ENCODE measurements around the gene TCF7L2.
"Not testable (repeated sequence)": the region's sequence is repeated elsewhere in the genome, so short reads cannot be mapped to it uniquely, and the experiment has no call there.

TCF7L2 gene

GRCh38 chr10:113103131-113103840, 153.2 kb downstream of the TCF7L2 start:
- no peak for DNase-seq (ENCODE audit: low spot score)
- in situ Hi-C loops (cut with MboI; ENCODE audit: low pct_unique_long_range_greater_than_20kb, low sequenced_read_pairs, unreplicated experiment), result no loop called here
- no peak for TF ChIP-seq CTCF (IDR thresholded peaks at IDR 0.05; ENCODE audit: extremely low read depth, insufficient read depth, missing control alignments)

GRCh38 chr10:113104047-113104446, 154.0 kb downstream of the TCF7L2 start:
- no peak for TF ChIP-seq CTCF (IDR thresholded peaks at IDR 0.05; ENCODE audit: extremely low read depth, insufficient read depth, missing control alignments)
- in situ Hi-C loops (cut with MboI; ENCODE audit: low pct_unique_long_range_greater_than_20kb, low sequenced_read_pairs, unreplicated experiment), result no loop called here
- no peak for DNase-seq (ENCODE audit: low spot score)

GRCh38 chr10:113108194-113108835, 158.3 kb downstream of the TCF7L2 start:
- in situ Hi-C loops (cut with MboI; ENCODE audit: low pct_unique_long_range_greater_than_20kb, low sequenced_read_pairs, unreplicated experiment), result no loop called here
- TF ChIP-seq CTCF (IDR thresholded peaks at IDR 0.05; ENCODE audit: extremely low read depth, insufficient read depth, missing control alignments), result peak; percentile 57
- peak; percentile 13 for DNase-seq (ENCODE audit: low spot score)

GRCh38 chr10:113108948-113109347, 158.9 kb downstream of the TCF7L2 start:
- in situ Hi-C loops (cut with MboI; ENCODE audit: low pct_unique_long_range_greater_than_20kb, low sequenced_read_pairs, unreplicated experiment), result no loop called here
- DNase-seq (ENCODE audit: low spot score), result no peak
- no peak for TF ChIP-seq CTCF (IDR thresholded peaks at IDR 0.05; ENCODE audit: extremely low read depth, insufficient read depth, missing control alignments)

- DNase-seq (ENCODE audit: low spot score); in situ Hi-C loops (cut with MboI; ENCODE audit: low pct_unique_long_range_greater_than_20kb, low sequenced_read_pairs, unreplicated experiment): not testable (repeated sequence)
Measured at GRCh38 chr10:113109482-113109881, 159.4 kb downstream of the TCF7L2 start.

- DNase-seq (ENCODE audit: low spot score), result no peak
- no peak for TF ChIP-seq CTCF (IDR thresholded peaks at IDR 0.05; ENCODE audit: extremely low read depth, insufficient read depth, missing control alignments)
- in situ Hi-C loops (cut with MboI; ENCODE audit: low pct_unique_long_range_greater_than_20kb, low sequenced_read_pairs, unreplicated experiment), result no loop called here
Measured at GRCh38 chr10:113111260-113111659, 161.2 kb downstream of the TCF7L2 start.

All from GM13977 (cell line).